Effector memory CD8-positive, alpha-beta T cell (primary cell): ENCODE results near the gene NTSR1.

Source experiments
- ATAC-seq: fragments of 150-1000 bp; cut with Tn5 transposase; replicated peaks from 2 replicates; pipeline ENCODE4 v1.10.0; 2021; ENCODE audit warnings: mild to moderate bottlenecking, moderate library complexity
- DNase-seq, 3 experiments: peaks; one replicate each; pipeline ENCODE4 v3.0.0; 2021
- H3K27ac Mint-ChIP-seq, 2 donors: one replicate each; pipeline ENCODE4 v1.8.0; 2022; ENCODE audit warnings: mild to moderate bottlenecking in 2 of 2, mixed read lengths in 2 of 2, moderate library complexity in 2 of 2
- H3K27me3 Mint-ChIP-seq, 2 donors: one replicate each; pipeline ENCODE4 v1.8.0; 2022; ENCODE audit warnings: mixed read lengths in 2 of 2
- H3K36me3 Mint-ChIP-seq: one replicate; pipeline ENCODE4 v1.8.0; 2022; ENCODE audit warnings: mild to moderate bottlenecking, moderate library complexity, mixed read lengths; ENCODE audit not compliant: insufficient read depth
- H3K4me1 Mint-ChIP-seq, 2 donors: one replicate each; pipeline ENCODE4 v1.8.0; 2022; ENCODE audit warnings: low read depth in 2 of 2, mixed read lengths in 2 of 2
- H3K4me3 Mint-ChIP-seq, 2 donors: one replicate each; pipeline ENCODE4 v1.8.0; 2022; ENCODE audit warnings: mild to moderate bottlenecking in 2 of 2, mixed read lengths in 2 of 2, moderate library complexity in 2 of 2
- H3K9me3 Mint-ChIP-seq, 2 donors: one replicate each; pipeline ENCODE4 v1.8.0; 2022; ENCODE audit warnings: mixed read lengths in 2 of 2

NTSR1 gene

DNA sequence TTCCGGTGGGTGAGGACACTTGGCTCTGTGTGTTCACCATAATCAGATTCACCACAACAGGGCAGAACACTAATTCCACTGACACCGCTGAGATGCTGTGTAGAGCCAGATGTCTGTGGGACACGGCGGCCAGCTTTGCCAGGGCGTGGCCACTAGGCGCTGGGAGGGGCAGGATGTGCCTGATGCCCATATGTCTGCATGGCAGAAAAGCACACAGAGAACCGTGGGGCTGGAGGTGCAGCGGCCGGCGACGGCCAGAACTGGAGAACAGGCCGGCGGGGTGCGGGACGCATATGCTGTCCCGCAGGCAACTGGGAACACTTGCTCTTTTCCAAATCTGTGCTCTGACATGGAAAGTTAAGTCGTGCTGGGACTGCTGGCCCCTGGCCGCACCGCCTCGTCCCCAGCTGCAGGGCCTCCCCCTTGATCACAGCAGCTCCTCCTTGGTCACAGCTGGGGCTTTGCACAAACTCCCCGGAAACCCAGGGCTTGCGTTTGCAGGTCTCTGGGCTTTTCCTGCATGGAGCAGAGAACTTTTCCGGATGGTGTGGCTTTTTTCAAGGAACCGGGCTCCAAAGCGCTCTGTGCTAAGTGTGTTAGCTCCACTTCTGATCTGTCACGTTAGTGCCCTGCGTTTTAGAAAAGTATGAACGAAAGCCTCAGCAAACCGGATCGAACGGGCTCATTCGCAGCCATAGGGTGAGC, 31.1 kb downstream of the NTSR1 start:
- Mint-ChIP-seq H3K36me3 (peaks cover 6% of the 10 kb centered on the region), H3K9me3 (no peaks in the 10 kb centered on the region), H3K27me3 (no peaks in the 10 kb centered on the region), H3K4me3 (peak overlapping the region; percentile 90 to 94), H3K27ac (peak overlapping the region; percentile 92 to 93), H3K4me1 (peaks cover 22 to 23% of the 10 kb centered on the region in 2 donors)
- peak; percentile 20 to 37 (median 33) for DNase-seq
- peak; percentile 25 for ATAC-seq

DNA sequence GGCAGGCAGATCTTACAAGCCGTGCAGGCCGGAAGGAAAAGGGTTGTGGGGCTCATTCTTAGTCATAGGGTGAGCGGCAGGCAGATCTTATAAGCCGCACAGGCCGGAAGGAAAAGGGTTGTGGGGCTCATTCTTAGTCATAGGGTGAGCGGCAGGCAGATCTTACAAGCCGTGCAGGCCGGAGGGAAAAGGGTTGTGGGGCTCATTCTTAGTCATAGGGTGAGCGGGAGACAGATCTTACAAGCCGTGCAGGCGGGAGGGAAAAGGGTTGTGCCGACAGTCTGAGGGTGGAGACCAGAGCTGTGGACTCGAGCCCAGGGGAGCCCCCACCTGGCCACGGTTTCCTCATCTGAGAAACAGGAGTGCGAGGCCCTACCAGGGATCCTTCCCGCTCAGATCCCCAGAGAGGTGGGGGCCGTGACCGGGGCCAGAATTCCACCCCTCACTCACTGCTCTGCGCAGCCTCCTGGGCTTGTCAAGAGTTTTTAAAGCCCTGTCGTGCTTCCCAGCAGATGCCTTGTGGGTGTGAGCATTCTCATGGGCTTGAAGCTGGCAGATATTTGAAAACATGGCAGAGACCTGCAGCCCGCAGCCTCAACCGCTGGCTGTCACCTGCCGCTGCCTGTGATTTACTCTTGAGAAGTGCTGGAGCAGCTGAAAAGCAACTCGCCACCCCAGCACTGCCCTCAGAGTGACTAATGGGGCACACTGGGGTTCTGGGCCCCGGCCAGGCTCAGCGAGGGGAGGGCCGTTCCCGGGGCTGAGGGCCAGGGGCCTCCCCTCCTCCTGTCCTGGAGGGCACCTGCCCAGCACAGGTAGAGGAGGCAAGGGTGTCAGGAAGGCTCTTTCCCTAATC, 31.9 kb downstream of the NTSR1 start:
- DNase-seq (peak; percentile 76 to 79 (median 78)), ATAC-seq (peak; percentile 74)
- Mint-ChIP-seq H3K4me3 (peak overlapping the region; percentile 90 to 94), H3K27ac (peak overlapping the region; percentile 92 to 93), H3K27me3 (no peaks in the 10 kb centered on the region), H3K36me3 (peaks cover 6% of the 10 kb centered on the region), H3K9me3 (no peaks in the 10 kb centered on the region), H3K4me1 (peaks cover 23 to 27% of the 10 kb centered on the region in 2 donors)

DNA sequence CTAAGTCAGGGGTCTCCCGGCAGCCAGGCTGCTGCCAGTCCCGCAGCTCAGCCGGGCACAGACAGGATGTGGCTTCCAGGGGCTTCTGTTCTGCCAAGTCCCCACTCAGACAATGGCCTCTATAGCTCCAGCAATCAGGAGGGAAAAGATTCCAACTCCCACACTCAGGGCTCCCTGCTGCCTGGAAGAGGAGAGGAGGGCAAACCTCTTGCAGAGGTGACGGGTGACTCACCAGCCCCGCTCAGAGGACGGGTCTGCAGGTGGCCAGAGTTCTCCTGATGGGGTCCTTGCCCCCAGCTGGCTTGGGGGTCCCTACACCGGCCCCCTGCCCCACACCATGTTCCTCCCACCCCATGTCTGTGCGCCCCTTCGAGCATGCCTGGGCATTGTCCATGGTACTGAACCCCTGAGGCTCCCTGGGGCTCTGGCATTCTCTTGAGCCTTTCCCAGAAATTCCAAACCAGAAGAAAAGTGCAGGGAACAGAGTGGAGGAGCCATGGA, 32.6 kb downstream of the NTSR1 start:
- DNase-seq: peak in 1 of 3 experiments; percentile 15
- Mint-ChIP-seq H3K4me1 (peaks cover 23 to 27% of the 10 kb centered on the region in 2 donors), H3K9me3 (no peaks in the 10 kb centered on the region), H3K27ac (peak overlapping the region; percentile 92 to 93), H3K36me3 (peaks cover 6% of the 10 kb centered on the region), H3K27me3 (no peaks in the 10 kb centered on the region), H3K4me3 (peak overlapping the region; percentile 90 to 94)
- ATAC-seq: no peak

DNA sequence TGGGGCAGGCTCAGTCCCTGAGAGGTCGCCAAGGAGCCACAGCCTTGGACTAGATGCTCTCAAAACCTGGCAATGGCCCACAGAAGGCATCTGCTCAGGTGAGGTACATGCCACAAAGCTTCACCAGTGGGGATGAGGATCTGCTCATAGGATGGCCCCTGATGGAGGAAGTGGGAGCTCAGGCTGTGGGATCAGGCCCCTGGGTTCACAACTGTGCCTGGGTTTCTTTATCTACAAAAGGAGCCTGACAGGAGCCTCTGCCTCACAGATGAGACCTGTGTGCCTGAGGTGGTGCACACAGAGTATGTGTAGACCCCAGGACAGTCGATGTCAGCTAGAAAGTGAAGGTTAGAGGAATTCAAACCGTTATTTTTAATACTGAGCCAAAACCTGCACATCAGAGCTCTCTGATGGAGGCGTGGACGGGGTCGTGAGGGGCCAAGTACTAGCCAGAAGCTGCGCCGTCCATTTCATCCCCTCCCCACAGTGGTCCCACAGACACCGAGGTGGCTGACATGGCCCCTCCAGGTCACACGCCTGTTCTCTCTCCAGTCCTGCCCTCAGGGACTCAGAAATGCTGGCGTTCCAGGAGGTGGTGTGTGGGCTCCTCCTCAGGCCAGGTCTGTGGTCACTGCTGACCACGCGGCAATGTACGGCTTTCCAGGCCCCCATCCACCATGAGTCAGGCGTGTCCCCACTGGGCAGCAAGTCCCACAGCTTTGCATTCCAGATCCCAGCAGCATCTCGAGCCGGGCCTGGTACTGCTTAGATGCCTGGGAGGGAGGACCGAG, 33.3 kb downstream of the NTSR1 start:
- Mint-ChIP-seq H3K4me1 (peaks cover 23 to 27% of the 10 kb centered on the region in 2 donors), H3K9me3 (no peaks in the 10 kb centered on the region), H3K36me3 (peaks cover 6% of the 10 kb centered on the region), H3K27me3 (no peaks in the 10 kb centered on the region), H3K4me3 (peak overlapping the region; percentile 90 to 94), H3K27ac (peak overlapping the region; percentile 92 to 93)
- peak in 1 of 3 experiments; percentile 6 for DNase-seq
- ATAC-seq: no peak

DNA sequence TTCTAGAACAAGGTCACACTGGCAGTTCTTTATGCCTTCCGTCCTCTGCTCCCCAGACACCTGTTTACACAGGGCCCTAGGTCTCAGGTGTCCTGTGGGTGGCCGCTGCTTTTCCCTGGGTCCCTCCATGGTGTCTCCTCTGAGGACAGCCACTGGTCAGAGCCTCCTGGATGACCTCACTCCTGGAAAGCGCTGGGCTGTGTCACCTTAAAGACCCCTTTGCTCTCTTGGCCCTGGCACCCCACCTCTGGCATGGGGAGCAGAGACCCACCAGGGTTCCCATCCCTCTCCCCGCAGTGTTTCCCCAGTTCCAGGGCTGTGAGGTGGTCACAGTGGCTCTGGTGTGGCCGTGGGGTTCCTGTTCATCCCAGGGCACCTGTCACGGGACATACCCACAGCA, 33.9 kb downstream of the NTSR1 start:
- Mint-ChIP-seq H3K4me1 (peaks cover 23 to 27% of the 10 kb centered on the region in 2 donors), H3K27me3 (no peaks in the 10 kb centered on the region), H3K9me3 (no peaks in the 10 kb centered on the region), H3K4me3 (peak overlapping the region in 1 of 2 donors; percentile 30), H3K36me3 (peaks cover 6% of the 10 kb centered on the region), H3K27ac (peak overlapping the region in 1 of 2 donors; percentile 92)
- ATAC-seq (no peak), DNase-seq (no peak)

DNA sequence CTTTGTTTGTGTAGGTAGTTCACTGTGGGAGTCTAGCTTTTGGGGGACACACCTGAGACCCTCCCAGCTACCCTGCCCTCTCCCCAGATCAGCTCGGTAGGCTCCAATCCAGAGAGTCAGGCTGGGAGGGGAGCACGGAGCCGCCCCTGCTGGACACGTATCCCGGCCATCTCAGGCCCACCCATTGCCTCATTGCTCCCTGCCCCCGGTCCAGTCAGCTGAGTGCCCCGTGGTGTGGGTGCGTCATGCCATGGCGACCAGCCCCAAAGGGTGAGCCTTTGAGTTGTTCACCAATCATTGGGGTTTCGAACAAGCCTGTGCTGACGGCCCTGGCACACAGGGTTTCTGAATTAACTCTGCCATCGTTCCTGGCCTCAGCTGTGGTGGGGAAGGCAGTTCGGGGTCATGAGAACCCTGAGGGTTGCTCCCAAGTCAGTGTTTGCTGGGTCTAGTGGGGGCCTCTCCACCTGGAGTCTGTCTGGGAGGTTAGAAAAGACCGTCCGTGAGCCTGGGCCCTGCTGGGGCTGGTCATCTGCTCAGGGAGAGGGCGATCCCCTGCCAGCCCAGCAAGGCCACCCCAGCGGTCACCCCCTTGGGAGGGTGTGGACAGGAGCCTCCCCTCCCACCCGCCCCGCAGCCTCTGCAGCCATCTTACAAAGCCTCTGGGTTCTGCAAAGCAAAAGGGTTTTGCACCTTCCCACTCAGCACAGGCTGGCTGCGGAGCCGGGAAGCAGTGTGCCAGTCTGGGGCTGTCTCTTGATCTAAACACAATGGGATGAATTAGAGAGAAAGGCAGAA, 34.5 kb downstream of the NTSR1 start:
- DNase-seq (no peak), ATAC-seq (no peak)
- Mint-ChIP-seq H3K27me3 (no peaks in the 10 kb centered on the region), H3K4me1 (peaks cover 23 to 27% of the 10 kb centered on the region in 2 donors), H3K9me3 (no peaks in the 10 kb centered on the region), H3K27ac (peak overlapping the region in 1 of 2 donors; percentile 92), H3K36me3 (peaks cover 6% of the 10 kb centered on the region), H3K4me3 (no peak overlapping the region)

DNA sequence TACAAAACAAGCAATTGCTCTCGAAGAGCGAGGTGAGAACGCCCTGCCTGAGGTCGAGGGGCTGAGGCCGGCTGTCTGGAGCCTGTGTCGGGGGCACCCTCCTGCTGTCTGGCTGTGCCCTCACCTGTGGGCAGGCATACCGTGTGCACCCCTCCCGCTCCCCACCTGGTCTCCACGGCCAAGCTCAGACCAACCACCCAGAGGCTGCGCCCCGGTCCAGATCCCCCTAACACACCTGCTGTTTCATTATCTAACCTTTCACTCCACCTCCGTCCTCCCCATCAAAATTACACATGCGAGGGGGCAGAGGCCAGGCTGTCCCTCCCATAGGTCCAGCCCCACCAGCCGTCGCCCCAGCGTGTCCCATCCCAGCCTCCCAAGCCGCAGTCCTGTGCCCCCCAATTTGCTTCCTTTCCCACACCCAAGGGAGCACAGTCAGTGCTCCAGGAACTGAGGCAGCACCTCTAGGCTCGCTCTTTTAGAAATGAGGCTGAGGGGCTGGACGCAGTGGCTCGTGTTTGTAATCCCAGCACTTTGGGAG, 35.2 kb downstream of the NTSR1 start:
- Mint-ChIP-seq H3K36me3 (peaks cover 6% of the 10 kb centered on the region), H3K9me3 (no peaks in the 10 kb centered on the region), H3K27ac (no peak overlapping the region), H3K4me3 (no peak overlapping the region), H3K27me3 (no peaks in the 10 kb centered on the region), H3K4me1 (peaks cover 23 to 26% of the 10 kb centered on the region in 2 donors)
- DNase-seq (no peak), ATAC-seq (no peak)

DNA sequence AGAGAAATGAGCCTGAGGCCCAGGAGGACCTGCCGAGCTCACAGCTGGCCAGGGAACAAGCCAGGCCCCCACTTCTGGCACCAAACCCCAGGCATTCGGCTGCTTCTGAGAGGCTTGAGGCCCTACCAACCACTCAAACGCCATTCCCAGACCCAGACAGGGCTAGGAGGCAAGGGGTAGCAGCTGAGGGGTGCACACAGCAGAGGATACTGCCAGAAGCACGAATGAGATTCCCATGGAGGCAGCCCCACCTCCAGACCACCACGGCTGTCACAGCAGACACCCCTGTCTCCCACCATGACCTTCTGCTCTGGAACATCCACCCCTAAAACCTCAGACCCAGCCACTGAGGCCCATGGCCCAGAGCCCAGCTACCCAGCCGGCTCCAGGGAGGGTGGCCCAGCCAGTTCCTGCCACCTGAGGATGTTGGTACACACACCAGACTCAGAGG, 36.1 kb downstream of the NTSR1 start:
- no peak for DNase-seq
- Mint-ChIP-seq H3K27me3 (no peaks in the 10 kb centered on the region), H3K9me3 (no peaks in the 10 kb centered on the region), H3K27ac (no peak overlapping the region), H3K36me3 (peaks cover 6% of the 10 kb centered on the region), H3K4me3 (no peak overlapping the region), H3K4me1 (peaks cover 16% of the 10 kb centered on the region in 2 donors)
- ATAC-seq: no peak

DNA sequence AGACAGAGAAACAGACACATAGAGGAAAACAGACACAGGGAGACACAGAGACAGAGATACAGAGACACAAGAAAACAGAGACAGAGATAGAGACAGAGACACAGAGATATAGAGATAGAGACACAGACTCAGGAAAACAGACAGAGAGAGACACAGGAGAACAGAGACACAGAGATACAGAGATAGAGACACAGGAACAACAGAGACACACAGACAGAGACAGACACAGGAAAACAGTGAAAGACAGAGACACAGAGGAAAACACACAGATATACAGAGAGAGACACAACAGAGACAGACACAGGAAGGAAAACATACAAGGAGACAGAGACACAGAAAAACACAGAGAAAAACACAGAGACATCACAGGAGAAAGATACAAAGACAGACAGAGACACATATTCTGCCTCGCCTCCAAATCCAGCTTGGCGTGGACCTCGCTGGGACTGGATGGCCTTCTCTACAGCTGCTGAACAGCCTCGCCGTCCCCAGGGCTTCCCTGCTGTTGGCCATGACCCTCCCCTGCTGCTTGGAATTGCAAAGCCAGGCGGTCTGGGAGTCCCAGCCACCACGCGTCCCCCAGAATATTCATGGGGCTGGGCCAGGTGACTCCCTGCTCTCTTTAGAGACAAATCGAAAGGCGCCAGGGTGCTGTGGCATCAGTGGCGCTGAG, 36.8 kb downstream of the NTSR1 start:
- Mint-ChIP-seq H3K27me3 (no peaks in the 10 kb centered on the region), H3K9me3 (no peaks in the 10 kb centered on the region), H3K4me3 (no peak overlapping the region), H3K27ac (no peak overlapping the region), H3K4me1 (peaks cover 9 to 10% of the 10 kb centered on the region in 2 donors), H3K36me3 (peaks cover 2% of the 10 kb centered on the region)
- DNase-seq (no peak), ATAC-seq (no peak)

DNA sequence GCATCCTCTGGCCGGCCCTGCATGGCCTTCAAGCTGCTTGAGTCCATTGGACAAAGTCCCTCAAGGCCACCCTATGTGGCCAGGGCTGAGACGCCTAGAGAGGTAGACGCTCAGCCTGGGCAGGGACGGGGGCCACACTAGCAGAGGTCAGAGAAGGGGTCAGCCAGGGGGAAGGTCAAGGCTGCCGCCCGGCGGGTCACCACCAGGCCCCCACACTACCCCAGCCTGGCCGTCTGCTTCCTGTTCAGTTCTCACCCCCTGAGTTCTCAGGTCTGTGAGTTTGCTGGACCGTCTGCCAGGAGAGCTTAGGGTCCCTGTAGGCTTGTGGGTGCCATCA, 37.3 kb downstream of the NTSR1 start:
- ATAC-seq (no peak), DNase-seq (no peak)
- Mint-ChIP-seq H3K4me3 (no peak overlapping the region), H3K9me3 (no peaks in the 10 kb centered on the region), H3K27ac (peak overlapping the region in 1 of 2 donors; percentile 55), H3K4me1 (peaks cover 7 to 8% of the 10 kb centered on the region in 2 donors), H3K27me3 (no peaks in the 10 kb centered on the region), H3K36me3 (no peaks in the 10 kb centered on the region)

DNA sequence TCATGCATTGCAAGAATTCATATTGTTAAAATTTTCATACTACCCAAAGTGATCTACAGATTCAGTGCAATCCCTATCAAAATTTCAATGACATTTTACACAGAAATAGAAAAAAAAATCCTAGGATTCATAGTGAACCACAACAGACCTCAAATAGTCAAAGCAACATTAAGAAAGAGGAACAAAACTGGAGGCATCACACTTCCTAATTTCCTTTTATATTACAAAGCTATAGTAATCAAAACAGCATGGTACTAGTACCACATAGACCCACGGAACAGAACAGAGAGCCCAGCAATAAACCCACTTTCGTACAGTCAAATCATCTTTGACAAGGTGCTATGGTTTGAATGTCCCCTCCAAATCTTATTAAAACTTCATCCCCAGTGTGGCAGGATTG, 39.7 kb downstream of the NTSR1 start:
- Mint-ChIP-seq H3K27me3 (no peaks in the 10 kb centered on the region), H3K27ac (no peak overlapping the region), H3K9me3 (no peaks in the 10 kb centered on the region), H3K4me3 (no peak overlapping the region), H3K36me3 (no peaks in the 10 kb centered on the region), H3K4me1 (peaks cover 0 to 5% of the 10 kb centered on the region in 2 donors)
- no peak for ATAC-seq
- no peak for DNase-seq

DNA sequence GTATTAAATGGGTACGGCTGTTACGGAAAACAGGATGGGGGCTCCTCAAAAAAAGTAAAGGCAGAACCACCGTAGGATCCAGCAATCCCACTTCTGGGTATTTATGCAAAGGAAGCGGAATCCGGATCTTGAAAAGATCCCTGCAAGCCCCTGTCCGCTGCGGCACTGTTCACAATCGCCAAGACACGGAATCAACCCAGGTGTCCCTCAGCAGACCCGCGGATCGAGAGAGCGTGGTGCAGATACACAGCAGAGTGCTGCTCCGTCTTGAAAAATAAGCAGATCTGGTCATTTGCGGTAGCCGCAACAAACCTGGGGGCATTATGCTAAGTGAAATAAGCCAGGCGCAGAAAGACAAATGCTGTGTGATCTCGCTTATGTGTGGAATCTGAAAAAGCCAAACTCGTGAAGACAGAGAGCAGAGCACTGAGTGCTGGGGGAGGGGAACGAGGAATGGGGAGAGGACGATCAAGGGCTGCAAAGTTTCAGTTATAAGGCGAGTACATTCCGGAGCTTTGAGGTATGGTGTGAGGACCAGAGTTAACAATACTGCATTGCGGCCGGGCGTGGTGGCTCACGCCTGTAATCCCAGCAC, 41.3 kb downstream of the NTSR1 start:
- Mint-ChIP-seq H3K27me3 (no peaks in the 10 kb centered on the region), H3K36me3 (no peaks in the 10 kb centered on the region), H3K4me3 (no peak overlapping the region), H3K9me3 (no peaks in the 10 kb centered on the region), H3K27ac (no peak overlapping the region), H3K4me1 (peaks cover 0 to 5% of the 10 kb centered on the region in 2 donors)
- ATAC-seq (no peak), DNase-seq (no peak)
